Eye (tissue), 1 donor: ENCODE data around the gene ALDH5A1.

Experiments used
- DNase-seq: peaks from one replicate; pipeline ENCODE4 v3.0.0-alpha.2; 2015

Gene ALDH5A1

GRCh38 chr6:24529985-24530384, 35.2 kb downstream of the ALDH5A1 start:
- no peak for DNase-seq

DNA sequence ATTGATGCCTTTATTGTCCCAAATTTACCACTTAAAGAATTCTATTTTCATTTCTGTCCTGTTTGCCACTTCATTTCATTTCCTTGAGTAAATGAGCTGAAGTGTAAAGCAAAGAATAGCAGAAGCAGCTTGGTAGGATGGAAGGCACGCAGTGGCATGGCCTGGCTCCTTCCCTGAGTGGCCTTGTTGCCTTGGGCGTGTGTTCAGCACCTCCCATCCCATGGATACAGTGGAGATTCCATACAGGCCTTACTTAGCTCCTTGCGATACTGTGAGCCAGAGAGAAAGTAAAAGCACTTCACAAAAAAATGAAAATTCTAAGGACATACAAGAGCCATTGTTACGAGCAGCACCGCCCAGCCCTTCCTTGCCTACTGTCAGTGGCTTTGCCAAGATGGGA, 39.6 kb downstream of the ALDH5A1 start:
- DNase-seq: no peak

DNA sequence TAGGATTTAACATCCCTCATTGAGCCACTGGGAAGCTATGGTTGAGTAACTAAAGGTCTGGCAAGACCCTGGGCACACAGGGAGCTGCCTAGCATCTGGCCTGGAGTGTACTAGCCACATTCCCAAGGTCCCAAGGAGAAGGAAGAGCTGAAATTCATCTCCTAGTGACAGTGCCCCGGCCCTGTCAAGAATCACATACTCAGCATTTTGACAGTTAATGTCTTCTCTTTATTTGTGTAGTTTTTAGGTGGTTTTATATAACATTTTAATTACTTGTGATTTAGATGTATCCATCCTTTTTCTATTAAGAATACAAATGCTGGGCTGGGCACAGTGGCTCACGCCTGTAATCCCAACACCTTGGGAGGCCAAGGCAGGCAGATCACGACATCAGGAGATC, 40.4 kb downstream of the ALDH5A1 start:
- no peak for DNase-seq

- DNase-seq: no peak
Measured at GRCh38 chr6:24536466-24536865, 41.7 kb downstream of the ALDH5A1 start.

DNA sequence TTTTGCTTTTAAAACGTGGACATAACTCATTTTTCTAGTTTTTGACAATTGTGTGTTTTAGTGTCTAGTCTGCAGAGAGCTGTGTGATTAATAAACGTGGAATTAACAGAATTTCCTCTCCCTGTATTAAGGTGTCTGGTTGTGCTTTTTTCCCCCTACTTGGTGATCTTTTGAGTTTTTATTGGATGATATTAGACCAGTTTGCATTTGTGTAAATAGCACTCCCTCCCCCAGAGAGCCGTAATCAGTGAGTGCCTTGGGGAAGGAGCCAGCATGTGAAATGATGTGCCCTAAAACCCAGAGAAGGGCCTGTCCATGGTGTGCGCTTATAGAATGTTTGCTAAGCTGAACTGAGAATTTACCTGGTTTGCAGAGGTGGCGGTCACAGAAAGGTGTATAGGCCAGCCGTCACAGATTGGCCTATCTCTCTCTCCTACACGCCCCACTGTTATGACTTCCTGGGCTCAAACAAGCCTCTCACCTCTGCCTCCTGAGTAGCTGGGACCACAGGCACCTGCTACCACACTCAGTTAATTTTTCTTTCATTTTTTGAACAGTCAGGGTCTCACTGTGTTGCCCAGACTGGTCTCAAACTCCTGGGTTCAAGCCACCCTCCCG, 42.4 kb downstream of the ALDH5A1 start:
- DNase-seq: no peak

DNA sequence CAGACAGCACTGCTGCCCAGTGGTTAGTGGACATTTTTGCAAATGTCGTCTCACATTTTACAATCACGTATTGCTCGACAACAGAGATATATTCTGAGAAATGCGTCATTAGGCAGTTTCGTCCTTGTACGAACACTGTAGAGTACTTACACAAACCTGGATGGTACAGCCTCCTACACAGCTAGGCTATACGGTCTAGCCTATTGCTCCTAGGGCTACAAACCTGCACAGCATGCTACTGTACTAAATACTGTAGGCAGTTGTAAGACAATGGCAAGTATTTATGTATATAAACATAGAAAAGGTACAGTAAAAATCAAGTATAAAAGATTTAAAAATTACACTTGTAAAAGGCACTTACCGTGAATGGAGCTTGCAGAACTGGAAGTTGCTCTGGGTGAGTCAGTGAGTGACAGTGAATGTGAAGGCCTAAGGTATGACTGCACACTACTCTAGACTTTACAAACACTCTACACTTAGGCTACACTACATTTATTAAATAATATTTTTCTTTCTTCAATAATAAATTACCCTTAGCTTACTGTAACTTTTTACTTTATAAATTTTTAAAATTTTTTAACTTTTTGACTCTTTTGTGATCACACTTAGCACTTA, 43.1 kb downstream of the ALDH5A1 start:
- DNase-seq: no peak

GRCh38 chr6:24539416-24539815, 44.6 kb downstream of the ALDH5A1 start:
- DNase-seq: no peak

GRCh38 chr6:24540197-24540596, 45.4 kb downstream of the ALDH5A1 start:
- DNase-seq: no peak

GRCh38 chr6:24543683-24544082, 48.9 kb downstream of the ALDH5A1 start:
- DNase-seq: no peak

DNA sequence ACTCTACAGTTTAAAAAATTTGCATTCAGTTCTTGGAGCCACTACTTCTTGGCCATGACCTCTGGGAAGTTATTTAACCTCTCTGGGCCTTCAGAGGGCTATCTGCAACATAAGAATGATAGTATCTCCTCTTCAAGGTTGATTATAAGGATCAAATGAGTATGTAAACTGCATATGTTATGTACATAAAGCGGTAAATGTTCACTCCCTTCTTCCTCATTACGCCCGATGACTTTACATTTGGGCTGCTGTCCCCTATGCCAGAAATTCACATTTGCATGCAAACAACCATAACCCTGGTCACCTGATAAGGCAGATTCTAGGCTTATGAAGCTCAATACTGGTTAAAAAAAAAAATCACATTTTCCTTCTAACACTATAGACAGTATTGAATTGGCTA, 50.4 kb downstream of the ALDH5A1 start:
- no peak for DNase-seq

- DNase-seq: no peak
Measured at GRCh38 chr6:24545691-24546090, 50.9 kb downstream of the ALDH5A1 start.

- no peak for DNase-seq
Measured at GRCh38 chr6:24546439-24546838, 51.7 kb downstream of the ALDH5A1 start.

DNA sequence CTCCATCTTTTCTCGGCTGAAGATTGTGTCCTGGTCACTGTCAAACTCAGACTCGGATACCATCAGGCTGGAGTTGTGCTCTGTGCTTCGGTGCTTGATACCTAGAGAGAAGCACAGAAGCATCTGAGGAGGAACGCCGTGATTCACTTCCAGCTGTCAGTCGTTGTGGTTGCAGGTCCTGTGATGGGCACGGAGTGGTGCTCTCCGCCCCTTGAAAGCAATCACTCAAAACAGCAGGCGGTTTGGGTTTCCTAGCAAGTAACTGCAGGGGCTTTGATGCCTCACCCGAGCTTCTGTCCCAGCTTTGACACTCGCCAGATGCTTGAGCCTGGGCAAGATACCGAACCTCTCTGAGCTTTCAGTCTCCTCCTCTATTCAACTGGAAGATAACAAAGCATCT, 52.5 kb downstream of the ALDH5A1 start:
- peak; percentile 66 for DNase-seq

- DNase-seq: no peak
Measured at GRCh38 chr6:24549158-24549557, 54.4 kb downstream of the ALDH5A1 start.

DNA sequence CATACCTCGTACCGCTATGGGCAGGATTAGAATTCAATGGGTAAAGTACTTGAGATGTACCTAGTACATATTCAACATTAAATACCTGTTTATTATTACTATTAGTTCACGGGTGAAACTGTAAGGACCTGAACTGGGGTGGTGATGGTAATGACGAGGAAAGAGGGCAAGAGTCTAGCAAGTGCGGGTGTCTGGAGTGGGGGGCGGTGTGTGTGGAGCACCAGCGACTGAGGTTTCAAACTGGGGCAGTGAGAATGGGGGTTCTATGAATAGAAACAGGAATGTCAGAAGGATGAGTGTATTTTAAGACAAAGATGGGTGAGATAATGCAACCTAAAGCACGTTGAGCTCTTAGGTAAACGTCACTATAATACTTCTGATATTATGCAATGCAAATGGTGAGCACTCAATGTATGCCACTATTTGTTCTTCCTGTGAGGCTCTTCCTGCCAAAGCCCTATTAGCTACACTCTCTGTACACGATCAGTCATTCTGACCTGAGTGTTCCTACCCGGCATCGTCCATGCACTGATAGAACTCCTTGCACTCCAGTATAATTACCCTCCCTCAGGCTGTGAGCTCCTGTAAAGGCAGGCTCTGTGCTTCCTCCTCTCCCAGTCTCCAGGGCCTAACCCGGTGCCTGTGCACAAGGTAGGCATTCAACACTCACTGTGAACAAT, 55.0 kb downstream of the ALDH5A1 start:
- no peak for DNase-seq

- no peak for DNase-seq
Measured at GRCh38 chr6:24551139-24551538, 56.4 kb downstream of the ALDH5A1 start.

GRCh38 chr6:24554474-24554873, 59.7 kb downstream of the ALDH5A1 start:
- no peak for DNase-seq

DNA sequence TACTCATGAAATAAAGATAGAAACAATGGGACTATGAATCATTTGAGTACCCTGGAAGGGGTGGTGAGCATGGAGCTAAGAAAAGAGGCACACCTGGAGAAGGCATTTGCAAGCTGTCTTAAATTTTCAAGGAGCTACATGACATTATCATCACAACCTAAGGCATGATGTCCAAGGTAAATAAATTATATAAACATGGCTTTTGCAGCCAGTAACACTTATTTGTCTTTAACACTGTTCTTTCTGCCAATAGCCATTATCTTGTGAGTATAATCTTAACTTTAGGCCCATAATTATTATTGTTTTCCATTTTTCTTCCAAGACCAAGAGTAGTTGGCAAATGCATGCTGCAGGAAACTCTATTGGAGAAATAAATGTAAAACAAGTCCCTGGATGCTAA, 63.7 kb downstream of the ALDH5A1 start:
- DNase-seq: no peak

GRCh38 chr6:24564081-24564480, 69.3 kb downstream of the ALDH5A1 start:
- no peak for DNase-seq

DNA sequence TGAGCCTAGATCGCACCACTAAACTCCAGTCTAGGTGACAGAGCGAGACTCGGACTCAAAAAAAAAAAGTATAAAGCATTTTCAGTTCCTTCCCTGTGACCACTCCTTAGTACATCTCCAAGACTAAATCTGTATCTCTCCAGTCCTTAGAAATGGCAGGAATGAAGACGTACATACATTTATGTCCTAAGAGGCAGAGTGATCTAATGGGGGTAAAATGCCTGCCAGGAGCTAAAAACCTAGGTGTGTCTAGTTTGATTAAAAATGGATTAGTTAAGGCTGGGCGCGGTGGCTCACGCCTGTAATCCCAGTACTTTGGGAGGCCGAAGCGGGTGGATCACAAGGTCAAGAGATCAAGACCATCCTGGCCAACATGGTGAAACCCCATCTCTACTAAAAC, 70.4 kb downstream of the ALDH5A1 start:
- no peak for DNase-seq

- DNase-seq: no peak
Measured at GRCh38 chr6:24566020-24566767, 71.4 kb downstream of the ALDH5A1 start.

GRCh38 chr6:24568683-24569082, 73.9 kb downstream of the ALDH5A1 start:
- DNase-seq: no peak

DNA sequence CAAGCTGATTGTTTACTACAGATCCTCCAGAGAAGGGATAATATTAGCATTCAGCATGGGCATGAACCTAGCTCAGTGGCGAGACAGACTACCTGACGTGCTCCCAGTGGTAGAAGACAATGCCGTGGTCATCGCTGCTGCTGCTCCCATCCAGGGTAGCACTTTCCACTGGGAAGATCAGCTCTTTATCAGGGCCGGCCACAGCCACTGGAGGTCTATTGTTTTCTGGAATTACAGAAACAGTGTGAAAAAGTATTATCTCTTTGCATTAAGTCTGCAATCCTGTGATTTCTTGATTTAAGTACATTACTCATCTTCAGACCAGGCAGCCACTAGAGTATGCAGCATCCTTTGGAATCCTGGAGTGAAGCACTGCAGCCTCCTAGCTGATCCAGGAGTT, 75.0 kb downstream of the ALDH5A1 start:
- no peak for DNase-seq

GRCh38 chr6:24571361-24571760, 76.6 kb downstream of the ALDH5A1 start:
- DNase-seq: no peak
